GM12878 (cell line): ENCODE measurements around the gene MRRF.

Experiments
- CBX3 ChIP-seq: fragments of 200-600 bp; sonication (generic); IDR thresholded peaks from 2 replicates; pipeline ENCODE4 v1.6.1; 2016; ENCODE audit warnings: low read depth, borderline replicate concordance
- CTCF ChIP-seq, 3 experiments: IDR thresholded peaks in 2 of 3; conservative IDR thresholded peaks in 1 of 3; 2 replicates each; pipeline ENCODE4 v1.5.1; 2011; ENCODE audit warnings: low read depth in 3 of 3, low read length in 3 of 3, mild to moderate bottlenecking in 3 of 3, control low read depth in 2 of 3, moderate library complexity in 2 of 3, inconsistent platforms in 1 of 3, mixed read lengths in 1 of 3; ENCODE audit not compliant: control insufficient read depth in 2 of 3, insufficient read depth in 1 of 3; ENCODE audit errors: extremely low read depth in 1 of 3
- E2F8 ChIP-seq: fragments of 450-650 bp; IDR thresholded peaks from 2 replicates; pipeline ENCODE4 v1.6.1; 2018; ENCODE audit warnings: mild to moderate bottlenecking, low read depth, moderate library complexity; ENCODE audit not compliant: partially characterized antibody
- EZH2 ChIP-seq: IDR thresholded peaks from 2 replicates; pipeline ENCODE4 v1.6.1; 2012; ENCODE audit warnings: low read depth, mild to moderate bottlenecking, control low read depth, inconsistent platforms, low read length, borderline replicate concordance; ENCODE audit not compliant: control insufficient read depth
- FOXM1 ChIP-seq: IDR thresholded peaks from 2 replicates; pipeline ENCODE4 v1.6.1; 2012; ENCODE audit warnings: low read depth, mild to moderate bottlenecking, inconsistent platforms, low read length, moderate library complexity
- HCFC1 ChIP-seq: fragments of 150-350 bp; IDR thresholded peaks from 2 replicates; pipeline ENCODE4 v1.6.1; 2014; ENCODE audit warnings: low read length
- POLR2AphosphoS5 ChIP-seq: IDR thresholded peaks from 2 replicates; pipeline ENCODE4 v1.6.1; 2011; ENCODE audit warnings: mild to moderate bottlenecking, low read length, inconsistent platforms
- ZSCAN29 ChIP-seq: fragments of 450-650 bp; IDR thresholded peaks from 2 replicates; pipeline ENCODE4 v1.6.1; 2017; ENCODE audit warnings: mild to moderate bottlenecking, moderate library complexity
- TF ChIP-seq, protein P1 (sequence below): IDR thresholded peaks from 2 replicates; pipeline ENCODE4 v1.6.1; 2011; ENCODE audit warnings: mild to moderate bottlenecking, low read depth, low read length, moderate library complexity; ENCODE audit not compliant: insufficient replicate concordance

- TF ChIP-seq ZSCAN29 (no peak), EZH2 (no peak), CBX3 (no peak), HCFC1 (no peak), CTCF (IDR thresholded peaks at IDR 0.05 in 2 of 3, conservative IDR thresholded peaks at IDR 0.05 in 1 of 3; ENCODE audit: control insufficient read depth in 2 of 3, extremely low read depth in 1 of 3, insufficient read depth in 1 of 3, low read depth in 3 of 3, low read length in 3 of 3) (no peak), POLR2AphosphoS5 (no peak), E2F8 (no peak), FOXM1 (no peak)
- TF ChIP-seq, protein P1, sequence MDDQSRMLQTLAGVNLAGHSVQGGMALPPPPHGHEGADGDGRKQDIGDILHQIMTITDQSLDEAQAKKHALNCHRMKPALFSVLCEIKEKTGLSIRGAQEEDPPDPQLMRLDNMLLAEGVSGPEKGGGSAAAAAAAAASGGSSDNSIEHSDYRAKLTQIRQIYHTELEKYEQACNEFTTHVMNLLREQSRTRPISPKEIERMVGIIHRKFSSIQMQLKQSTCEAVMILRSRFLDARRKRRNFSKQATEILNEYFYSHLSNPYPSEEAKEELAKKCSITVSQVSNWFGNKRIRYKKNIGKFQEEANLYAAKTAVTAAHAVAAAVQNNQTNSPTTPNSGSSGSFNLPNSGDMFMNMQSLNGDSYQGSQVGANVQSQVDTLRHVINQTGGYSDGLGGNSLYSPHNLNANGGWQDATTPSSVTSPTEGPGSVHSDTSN: no peak
Observed at GRCh38 chr9:122348288-122348777, 83.7 kb downstream of the MRRF start.
